Fibroblast of skin of right biceps (primary cell): ENCODE data around the gene WDPCP.
"Not testable (repeated sequence)": the region's sequence is repeated elsewhere in the genome, so short reads cannot be mapped to it uniquely, and the experiment has no call there.

Experiments used
- DNase-seq: peaks from one replicate; pipeline ENCODE4 v3.0.0-alpha.2; 2013

WDPCP gene

GRCh38 chr2:63218800-63219526 lies 369.3 kb downstream of the WDPCP start:
- DNase-seq = no peak

GRCh38 chr2:63195310-63195709 lies 393.0 kb downstream of the WDPCP start:
- no peak for DNase-seq

- DNase-seq = no peak
These were observed 394.1 kb downstream of the WDPCP start for GRCh38 chr2:63194175-63194574.

GRCh38 chr2:63192889-63193774 lies 395.1 kb downstream of the WDPCP start:
- DNase-seq = no peak

GRCh38 chr2:63192169-63192888 lies 395.9 kb downstream of the WDPCP start:
- no peak for DNase-seq

- peak; percentile 48 for DNase-seq
These were observed 399.3 kb downstream of the WDPCP start for GRCh38 chr2:63189026-63189425.

- DNase-seq = no peak
These were observed 401.9 kb downstream of the WDPCP start for GRCh38 chr2:63186331-63186730.

GRCh38 chr2:63163161-63163820 lies 425.0 kb downstream of the WDPCP start:
- no peak for DNase-seq

GRCh38 chr2:63159262-63159661 lies 429.0 kb downstream of the WDPCP start:
- no peak for DNase-seq

- DNase-seq = not testable (repeated sequence)
These were observed 451.6 kb downstream of the WDPCP start for GRCh38 chr2:63136683-63137082.

- DNase-seq = no peak
These were observed 456.3 kb downstream of the WDPCP start for GRCh38 chr2:63132020-63132419.

GRCh38 chr2:63131196-63131595 lies 457.1 kb downstream of the WDPCP start:
- no peak for DNase-seq

GRCh38 chr2:63127594-63127993 lies 460.7 kb downstream of the WDPCP start:
- no peak for DNase-seq

GRCh38 chr2:63124850-63125249 lies 463.4 kb downstream of the WDPCP start:
- DNase-seq = no peak

GRCh38 chr2:63124218-63124617 lies 464.1 kb downstream of the WDPCP start:
- DNase-seq = no peak

GRCh38 chr2:63122921-63123320 lies 465.4 kb downstream of the WDPCP start:
- DNase-seq = no peak

GRCh38 chr2:63121055-63121834 lies 467.0 kb downstream of the WDPCP start:
- no peak for DNase-seq

GRCh38 chr2:63118821-63119220 lies 469.5 kb downstream of the WDPCP start:
- DNase-seq = no peak

- no peak for DNase-seq
These were observed 483.8 kb downstream of the WDPCP start for GRCh38 chr2:63104482-63104881.

- DNase-seq = no peak
These were observed 486.3 kb downstream of the WDPCP start for GRCh38 chr2:63101954-63102353.

GRCh38 chr2:63099032-63099431 lies 489.2 kb downstream of the WDPCP start:
- DNase-seq = no peak

- no peak for DNase-seq
These were observed 491.8 kb downstream of the WDPCP start for GRCh38 chr2:63096491-63096890.
